ENCODE results near the gene PPP2R5E. TPM values are rescaled to one million over a fixed set of nuclear protein-coding genes. Genes with fewer than 3 reads are reported as not detected.

The PPP2R5E gene
- total and polyA plus RNA-seq, 2 experiments from 2014 or later: 30.9 to 31.4 TPM

DNA sequence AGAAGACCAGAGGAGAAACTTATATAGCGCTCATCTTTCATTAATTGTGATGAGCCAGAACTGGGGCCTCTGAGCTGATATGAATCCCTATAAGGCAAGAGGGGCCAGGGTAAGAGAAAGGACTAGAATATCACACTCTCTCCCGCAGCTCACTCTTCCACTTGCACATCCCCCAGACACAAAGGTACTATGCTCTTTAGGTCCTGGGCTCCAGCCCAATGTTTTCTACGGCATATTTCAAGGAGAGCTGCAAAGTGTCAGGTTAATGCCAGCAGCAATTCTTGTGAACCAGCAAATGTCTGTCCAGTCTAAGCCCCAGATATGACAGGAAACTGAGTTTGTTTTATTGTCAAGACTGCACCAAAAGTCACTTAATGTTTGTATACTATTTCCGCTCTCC, 29.4 kb downstream of the PPP2R5E start:
- H3K9me3 ChIP-seq (ENCODE audit: low read depth): no peaks in the 10 kb centered on the region
- WGBS (ENCODE audit: low lambda C conversion rate, missing lambda C conversion rate): 72% methylated on average over 4 of the region's 4 CpGs
- peaks cover 98% of the 10 kb centered on the region for H3K79me2 ChIP-seq
- H4K20me1 ChIP-seq (ENCODE audit: insufficient read depth, poor library complexity, severe bottlenecking): peaks cover 48% of the 10 kb centered on the region
- H3K4me1 ChIP-seq (ENCODE audit: insufficient read depth): peaks cover 12% of the 10 kb centered on the region
- H3K27ac ChIP-seq: no peak overlapping the region
- H3K9me2 ChIP-seq (replicated peaks; ENCODE audit: insufficient read depth): no peaks in the 10 kb centered on the region
- H3K27me3 ChIP-seq: no peaks in the 10 kb centered on the region
- no peak overlapping the region for H2AFZ ChIP-seq
- H3K4me3 ChIP-seq: no peak overlapping the region
- no peak for TF ChIP-seq EZH2 (IDR thresholded peaks at IDR 0.05; ENCODE audit: borderline replicate concordance)
- TF ChIP-seq, protein P1, sequence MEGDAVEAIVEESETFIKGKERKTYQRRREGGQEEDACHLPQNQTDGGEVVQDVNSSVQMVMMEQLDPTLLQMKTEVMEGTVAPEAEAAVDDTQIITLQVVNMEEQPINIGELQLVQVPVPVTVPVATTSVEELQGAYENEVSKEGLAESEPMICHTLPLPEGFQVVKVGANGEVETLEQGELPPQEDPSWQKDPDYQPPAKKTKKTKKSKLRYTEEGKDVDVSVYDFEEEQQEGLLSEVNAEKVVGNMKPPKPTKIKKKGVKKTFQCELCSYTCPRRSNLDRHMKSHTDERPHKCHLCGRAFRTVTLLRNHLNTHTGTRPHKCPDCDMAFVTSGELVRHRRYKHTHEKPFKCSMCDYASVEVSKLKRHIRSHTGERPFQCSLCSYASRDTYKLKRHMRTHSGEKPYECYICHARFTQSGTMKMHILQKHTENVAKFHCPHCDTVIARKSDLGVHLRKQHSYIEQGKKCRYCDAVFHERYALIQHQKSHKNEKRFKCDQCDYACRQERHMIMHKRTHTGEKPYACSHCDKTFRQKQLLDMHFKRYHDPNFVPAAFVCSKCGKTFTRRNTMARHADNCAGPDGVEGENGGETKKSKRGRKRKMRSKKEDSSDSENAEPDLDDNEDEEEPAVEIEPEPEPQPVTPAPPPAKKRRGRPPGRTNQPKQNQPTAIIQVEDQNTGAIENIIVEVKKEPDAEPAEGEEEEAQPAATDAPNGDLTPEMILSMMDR (IDR thresholded peaks at IDR 0.05; ENCODE audit: poor library complexity): no peak
- no peak for TF ChIP-seq EZH2phosphoT487 (IDR thresholded peaks at IDR 0.05; ENCODE audit: low read depth, severe bottlenecking, unreplicated experiment)
- no peak overlapping the region for H3K4me2 ChIP-seq
- no peak for DNase-seq (ENCODE audit: low spot score)
- no peaks in the 10 kb centered on the region for H3K36me3 ChIP-seq (replicated peaks; ENCODE audit: insufficient read depth, low read depth)

DNA sequence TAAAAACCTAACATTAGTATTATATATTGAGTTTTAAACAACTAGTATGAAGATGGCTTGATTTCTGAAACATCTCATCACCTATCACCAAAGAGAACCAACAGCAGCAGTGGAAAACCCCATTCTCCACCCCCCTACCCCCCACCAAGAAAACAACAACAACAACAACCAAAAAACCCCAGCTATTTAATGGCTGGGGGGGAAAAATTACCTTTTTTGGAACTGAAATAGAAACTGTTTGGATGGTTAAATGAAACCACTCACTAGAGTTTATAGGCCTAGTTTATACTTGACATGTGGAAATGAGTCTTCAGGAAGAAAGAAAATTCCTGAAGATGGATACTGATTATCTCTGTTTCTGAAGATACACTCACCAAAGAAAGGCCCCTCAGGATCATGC, 30.3 kb downstream of the PPP2R5E start:
- Histone ChIP-seq H3K4me3 (no peak overlapping the region), H4K20me1 (ENCODE audit: insufficient read depth, poor library complexity, severe bottlenecking) (peaks cover 48% of the 10 kb centered on the region), H2AFZ (no peak overlapping the region), H3K79me2 (peaks cover 98% of the 10 kb centered on the region), H3K9me3 (ENCODE audit: low read depth) (no peaks in the 10 kb centered on the region), H3K36me3 (replicated peaks; ENCODE audit: insufficient read depth, low read depth) (no peaks in the 10 kb centered on the region), H3K27me3 (no peaks in the 10 kb centered on the region), H3K4me1 (ENCODE audit: insufficient read depth) (peaks cover 12% of the 10 kb centered on the region), H3K27ac (no peak overlapping the region), H3K9me2 (replicated peaks; ENCODE audit: insufficient read depth) (no peaks in the 10 kb centered on the region), H3K4me2 (no peak overlapping the region)
- no peak for TF ChIP-seq EZH2 (IDR thresholded peaks at IDR 0.05; ENCODE audit: borderline replicate concordance)
- TF ChIP-seq, protein P1 (IDR thresholded peaks at IDR 0.05; ENCODE audit: poor library complexity): no peak
- TF ChIP-seq EZH2phosphoT487 (IDR thresholded peaks at IDR 0.05; ENCODE audit: low read depth, severe bottlenecking, unreplicated experiment): no peak
- DNase-seq (ENCODE audit: low spot score): no peak

DNA sequence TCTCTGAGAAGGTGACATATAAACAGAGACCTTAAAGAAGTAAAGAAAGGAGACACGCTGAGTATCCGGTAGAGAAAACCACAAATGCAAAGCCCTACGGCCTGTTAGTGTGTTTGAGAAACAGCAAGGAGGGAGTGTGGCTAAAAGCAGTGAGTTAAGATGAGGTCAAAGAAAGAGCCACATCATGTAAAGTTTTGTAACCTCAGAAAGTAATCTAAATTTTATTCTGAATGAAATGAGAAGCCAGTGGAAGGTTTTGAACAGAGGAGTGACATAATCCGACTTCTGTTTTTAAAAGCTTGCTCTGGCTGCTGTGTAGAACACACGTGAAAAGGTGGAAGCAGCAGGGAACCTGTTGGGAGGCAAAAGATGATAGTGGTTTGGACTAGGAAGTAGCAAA, 32.6 kb downstream of the PPP2R5E start:
- Histone ChIP-seq H3K36me3 (replicated peaks; ENCODE audit: insufficient read depth, low read depth) (no peaks in the 10 kb centered on the region), H3K9me3 (ENCODE audit: low read depth) (no peaks in the 10 kb centered on the region), H3K4me1 (ENCODE audit: insufficient read depth) (peaks cover 12% of the 10 kb centered on the region), H3K27me3 (no peaks in the 10 kb centered on the region), H2AFZ (no peak overlapping the region), H3K79me2 (peaks cover 95% of the 10 kb centered on the region), H3K4me2 (no peak overlapping the region), H3K9me2 (replicated peaks; ENCODE audit: insufficient read depth) (no peaks in the 10 kb centered on the region), H4K20me1 (ENCODE audit: insufficient read depth, poor library complexity, severe bottlenecking) (peaks cover 33% of the 10 kb centered on the region), H3K4me3 (no peak overlapping the region), H3K27ac (no peak overlapping the region)
- WGBS (ENCODE audit: low lambda C conversion rate, missing lambda C conversion rate): 89% methylated on average over 5 of the region's 5 CpGs
- DNase-seq (ENCODE audit: low spot score): no peak
- no peak for TF ChIP-seq EZH2phosphoT487 (IDR thresholded peaks at IDR 0.05; ENCODE audit: low read depth, severe bottlenecking, unreplicated experiment)
- TF ChIP-seq EZH2 (IDR thresholded peaks at IDR 0.05; ENCODE audit: borderline replicate concordance): no peak
- TF ChIP-seq, protein P1 (IDR thresholded peaks at IDR 0.05; ENCODE audit: poor library complexity): no peak

DNA sequence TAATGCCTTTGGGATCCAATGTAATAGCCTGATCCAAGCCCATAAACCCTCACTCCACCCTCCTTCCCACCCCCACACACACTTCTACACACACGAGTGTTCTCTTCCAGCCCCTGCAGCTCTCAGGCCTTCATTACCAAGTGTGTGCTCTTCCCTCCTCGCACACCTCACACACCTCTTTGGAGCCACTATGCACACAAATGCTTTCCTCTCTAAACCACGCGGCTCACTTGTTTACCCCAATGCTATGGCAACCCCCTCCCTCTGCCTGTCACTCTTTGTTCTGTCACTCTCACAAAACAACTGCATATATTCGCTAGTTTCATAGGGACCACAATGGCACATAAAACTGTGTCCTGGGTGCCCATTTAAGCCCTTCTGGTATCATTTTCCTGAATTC, 35.1 kb downstream of the PPP2R5E start:
- Histone ChIP-seq H3K4me1 (ENCODE audit: insufficient read depth) (no peaks in the 10 kb centered on the region), H3K27ac (no peak overlapping the region), H3K4me3 (no peak overlapping the region), H3K9me2 (replicated peaks; ENCODE audit: insufficient read depth) (no peaks in the 10 kb centered on the region), H4K20me1 (ENCODE audit: insufficient read depth, poor library complexity, severe bottlenecking) (peaks cover 19% of the 10 kb centered on the region), H2AFZ (no peak overlapping the region), H3K4me2 (no peak overlapping the region), H3K36me3 (replicated peaks; ENCODE audit: insufficient read depth, low read depth) (no peaks in the 10 kb centered on the region), H3K9me3 (ENCODE audit: low read depth) (no peaks in the 10 kb centered on the region), H3K27me3 (no peaks in the 10 kb centered on the region), H3K79me2 (peaks cover 95% of the 10 kb centered on the region)
- no peak for TF ChIP-seq EZH2phosphoT487 (IDR thresholded peaks at IDR 0.05; ENCODE audit: low read depth, severe bottlenecking, unreplicated experiment)
- TF ChIP-seq, protein P1 (IDR thresholded peaks at IDR 0.05; ENCODE audit: poor library complexity): no peak
- 85% methylated on average over 5 of the region's 5 CpGs for WGBS (ENCODE audit: low lambda C conversion rate, missing lambda C conversion rate)
- no peak for DNase-seq (ENCODE audit: low spot score)
